OCI-LY1 (cell line): Measurements from ENCODE around the gene PARD3.

ENCODE experiments used
- CTCF ChIP-seq: fragments of 200-600 bp; sonication (generic), shearing (Covaris generic); IDR thresholded peaks from 2 replicates; pipeline ENCODE4 v1.5.1; 2017; ENCODE audit warnings: mild to moderate bottlenecking, antibody characterized with exemption, low read length, moderate library complexity, mixed read lengths
- EZH2 ChIP-seq: fragments of 200-600 bp; sonication (generic), shearing (Covaris generic); IDR thresholded peaks from 2 replicates; pipeline ENCODE4 v1.8.0; 2017; ENCODE audit warnings: borderline replicate concordance, mixed run types, mild to moderate bottlenecking, antibody characterized with exemption, low read length, moderate library complexity, mixed read lengths

GRCh38 chr10:34729619-34730018 is 85.5 kb downstream of the PARD3 start:
- TF ChIP-seq EZH2: no peak
- TF ChIP-seq CTCF: no peak
